NCI-H345 treated with DMSO at 0.1 percent for 48 hours (cell line): Measurements from ENCODE around the gene FBXO28.
A peak's percentile ranks its signal among the peaks of the same experiment; 100 is the strongest.

ENCODE experiments used
- DNase-seq: peaks from one replicate; lab custom pipeline; 2025; ENCODE audit not compliant: unreplicated experiment; lab: John Stamatoyannopoulos, UW

Gene FBXO28

GRCh38 chr1:224149709-224150108 lies 35.8 kb downstream of the FBXO28 start:
- DNase-seq, result no peak

DNA sequence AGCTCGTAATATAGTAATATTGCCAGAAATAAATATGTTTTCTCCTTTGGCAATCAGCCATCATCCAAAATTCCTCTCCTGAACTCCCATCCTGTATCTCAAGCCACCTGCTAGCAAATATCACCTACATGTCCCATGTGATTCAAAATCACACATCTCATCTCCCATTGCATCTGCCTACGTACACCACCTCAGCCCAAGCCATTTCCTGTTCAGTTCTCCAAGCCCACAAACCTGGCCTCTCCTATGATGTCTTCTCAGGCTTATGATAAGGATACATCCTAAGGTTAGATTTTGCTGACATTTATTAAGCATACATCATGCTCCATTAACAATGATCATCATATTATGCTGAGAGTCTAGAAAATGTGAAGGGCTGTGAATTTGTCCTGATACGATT lies 37.2 kb downstream of the FBXO28 start:
- DNase-seq, result no peak

DNA sequence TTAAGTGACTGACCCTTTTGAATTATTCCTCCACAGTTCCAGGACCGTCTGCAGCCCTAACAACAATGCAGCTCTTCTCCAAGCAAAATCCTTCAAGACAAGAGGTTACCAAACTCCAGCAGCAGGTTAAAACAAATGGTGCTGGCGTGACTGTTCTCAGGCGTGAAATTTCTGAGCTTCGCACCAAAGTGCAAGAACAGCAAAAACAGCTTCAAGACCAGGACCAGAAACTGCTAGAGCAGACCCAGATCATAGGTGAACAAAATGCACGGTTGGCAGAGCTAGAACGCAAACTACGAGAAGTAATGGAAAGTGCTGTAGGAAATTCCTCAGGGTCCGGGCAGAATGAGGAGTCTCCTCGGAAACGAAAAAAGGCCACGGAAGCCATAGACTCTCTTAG lies 43.4 kb downstream of the FBXO28 start:
- DNase-seq, result no peak

- DNase-seq, result no peak
Observed at GRCh38 chr1:224159541-224159940, 45.6 kb downstream of the FBXO28 start.

- DNase-seq, result no peak
Observed at GRCh38 chr1:224160171-224160682, 46.3 kb downstream of the FBXO28 start.

DNA sequence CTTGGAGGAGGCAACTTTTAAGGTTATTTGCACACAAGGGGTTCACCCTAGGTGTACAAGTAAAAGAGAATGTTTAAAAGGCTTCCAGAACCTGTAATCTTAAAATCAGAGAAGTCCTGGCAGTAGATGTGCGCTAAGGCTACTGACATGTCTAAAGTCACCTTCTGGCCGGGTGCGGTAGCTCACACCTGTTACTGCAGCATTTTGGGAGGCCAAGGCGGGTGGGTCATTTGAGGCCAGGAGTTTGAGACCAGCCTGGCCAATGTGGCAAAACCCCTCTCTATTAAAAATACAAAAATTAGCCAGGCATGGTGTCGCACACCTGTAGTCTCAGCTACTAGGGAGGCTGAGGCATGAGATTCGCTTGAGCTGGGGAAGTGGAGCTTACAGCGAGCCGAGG lies 48.9 kb downstream of the FBXO28 start:
- no peak for DNase-seq

GRCh38 chr1:224163311-224163710 lies 49.4 kb downstream of the FBXO28 start:
- DNase-seq, result no peak

DNA sequence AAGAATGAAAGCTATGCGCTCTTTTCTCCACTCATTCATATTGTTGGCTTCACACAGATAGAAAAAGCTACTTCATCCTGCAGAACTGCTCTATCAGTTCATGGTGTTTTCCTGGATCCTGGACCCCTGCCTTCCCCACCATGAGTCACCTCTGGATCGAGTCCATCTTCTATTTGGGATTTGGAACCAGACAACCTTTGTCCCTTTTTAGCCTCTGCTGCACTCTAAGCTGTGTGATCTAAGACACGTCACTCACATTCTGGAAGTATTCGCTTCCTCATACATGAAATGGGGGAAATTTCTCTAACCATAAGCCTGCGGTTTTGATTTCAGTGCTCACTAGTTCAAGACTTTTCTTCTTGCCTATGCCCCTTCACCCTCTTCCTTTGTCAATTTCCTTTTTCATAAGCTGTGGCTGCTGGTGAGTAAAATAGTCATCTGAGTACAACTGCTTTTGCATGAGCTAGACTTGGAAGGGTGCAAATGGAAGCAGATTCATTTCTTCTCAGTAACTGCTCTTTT lies 55.0 kb downstream of the FBXO28 start:
- no peak for DNase-seq

GRCh38 chr1:224169718-224170270 lies 55.9 kb downstream of the FBXO28 start:
- no peak for DNase-seq

- DNase-seq, result no peak
Observed at GRCh38 chr1:224170343-224170742, 56.4 kb downstream of the FBXO28 start.

DNA sequence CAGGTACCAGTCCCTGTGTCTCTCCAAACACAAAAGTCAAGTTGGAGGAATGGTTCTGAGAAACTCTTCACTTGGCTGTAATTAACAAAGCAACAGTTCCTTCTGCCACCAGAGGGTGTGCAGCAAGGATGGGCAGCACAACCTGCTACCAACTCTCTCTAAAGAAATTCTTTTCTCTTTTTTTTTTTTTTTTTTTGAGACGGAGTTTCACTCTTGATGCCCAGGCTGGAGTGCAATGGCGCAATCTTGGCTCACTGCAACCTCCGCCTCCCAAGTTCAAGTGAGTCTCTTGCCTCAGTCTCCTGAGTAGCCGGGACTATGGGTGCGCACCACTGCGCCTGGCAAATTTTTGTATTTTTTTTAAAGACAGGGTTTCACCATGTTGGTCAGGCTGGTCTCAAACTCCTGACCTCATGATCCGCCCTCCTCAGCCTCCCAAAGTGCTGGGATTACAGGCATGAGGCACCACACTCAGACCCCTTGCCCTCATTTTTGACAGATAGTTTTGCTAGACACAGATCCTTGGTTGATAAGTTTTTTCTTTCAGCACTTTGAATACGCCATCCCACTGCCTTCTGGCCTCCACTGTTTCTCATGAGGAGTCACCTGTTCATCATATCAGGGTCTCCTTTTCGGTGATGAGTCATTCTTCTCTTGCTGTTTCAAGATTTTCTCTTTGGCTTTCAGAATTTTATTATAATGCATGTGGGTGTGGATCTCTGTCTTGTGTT lies 57.0 kb downstream of the FBXO28 start:
- DNase-seq, result no peak

DNA sequence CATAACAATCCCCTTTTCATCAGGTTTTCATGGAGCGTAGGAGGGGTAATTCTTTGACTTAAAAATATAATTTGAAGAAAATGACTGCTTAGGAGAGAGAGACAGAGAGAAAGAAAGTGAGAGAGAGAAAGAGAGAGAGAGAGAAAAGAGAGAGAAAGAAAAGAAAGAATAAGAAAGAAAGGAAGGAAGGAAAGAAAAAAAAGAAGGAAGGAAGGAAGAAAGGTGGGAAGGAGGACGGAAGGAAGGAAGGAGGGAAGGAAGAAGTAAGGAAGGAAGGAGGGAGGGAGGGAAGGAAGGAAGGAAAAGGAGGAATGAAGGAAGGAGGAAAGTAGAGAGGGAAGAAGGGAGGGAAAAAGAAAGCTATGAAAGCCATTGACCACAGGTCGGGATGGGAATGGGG lies 58.3 kb downstream of the FBXO28 start:
- DNase-seq, result no peak

DNA sequence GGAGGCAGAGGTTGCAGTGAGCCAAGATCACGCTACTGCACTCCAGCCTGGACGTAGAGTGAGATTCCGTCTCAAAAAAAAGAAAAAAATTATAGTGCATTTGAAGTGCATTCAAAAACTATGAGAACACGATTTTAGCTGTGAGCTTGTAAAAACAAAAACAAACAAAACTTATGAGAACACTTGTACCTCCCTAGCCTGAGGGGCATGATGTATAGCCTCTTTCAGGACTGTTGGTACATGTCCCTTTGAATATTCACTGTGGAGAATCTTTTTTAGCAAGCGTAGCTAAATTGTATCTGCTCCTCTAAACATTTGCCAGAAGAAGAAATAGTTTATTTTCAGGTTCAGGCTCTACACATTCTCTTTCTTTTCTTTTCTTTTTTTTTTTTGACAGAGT lies 59.6 kb downstream of the FBXO28 start:
- DNase-seq, result no peak

GRCh38 chr1:224175617-224176016 lies 61.7 kb downstream of the FBXO28 start:
- no peak for DNase-seq

- no peak for DNase-seq
Observed at GRCh38 chr1:224177356-224177999, 63.6 kb downstream of the FBXO28 start.

GRCh38 chr1:224178894-224179293 lies 65.0 kb downstream of the FBXO28 start:
- no peak for DNase-seq

DNA sequence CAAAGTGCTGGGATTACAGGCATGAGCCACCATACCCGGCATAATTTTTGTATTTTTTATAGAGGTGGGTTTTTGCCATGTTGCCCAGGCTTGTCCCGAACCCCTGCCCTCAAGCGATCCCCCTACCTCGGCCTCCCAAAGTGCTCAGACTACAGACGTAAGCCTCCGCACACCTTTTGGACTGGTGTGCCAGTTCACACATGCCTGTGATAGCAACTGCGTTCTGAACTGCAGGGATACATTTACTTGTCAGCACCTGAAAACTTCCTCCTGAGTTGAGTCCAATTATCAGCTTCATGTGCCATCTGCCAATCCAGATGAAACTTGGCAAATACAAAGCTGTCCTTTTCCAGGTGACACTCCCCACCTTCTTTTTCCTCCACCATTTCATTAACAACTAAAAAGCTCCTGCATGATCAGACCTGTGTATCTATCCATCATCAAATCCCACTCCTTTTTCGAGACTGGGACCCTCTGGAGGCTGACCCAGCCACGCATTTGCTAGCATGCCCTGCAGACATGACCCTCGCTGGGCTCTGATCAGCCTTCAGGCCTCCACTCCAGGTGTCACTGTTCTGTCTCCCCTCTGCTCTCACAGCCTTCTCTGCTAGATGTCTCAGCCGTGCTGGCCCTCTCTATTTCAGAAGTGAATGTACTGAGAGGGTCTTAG lies 67.0 kb downstream of the FBXO28 start:
- no peak for DNase-seq

DNA sequence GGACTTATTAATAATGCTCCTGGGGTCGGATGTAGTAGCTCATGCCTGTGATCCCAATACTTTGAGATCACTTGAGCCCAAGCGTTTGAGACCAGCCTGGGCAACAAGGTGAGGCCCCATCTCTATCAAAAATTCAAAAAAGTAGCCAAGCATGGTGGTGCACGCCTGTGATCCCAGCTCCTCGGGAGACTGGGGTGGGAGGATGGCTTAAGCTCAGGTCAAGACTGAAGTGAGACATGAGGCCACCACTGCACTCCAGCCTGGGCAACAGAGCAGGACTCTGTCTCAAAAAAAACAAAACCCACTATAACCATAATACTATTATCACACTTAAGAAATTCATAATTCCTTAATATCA lies 67.5 kb downstream of the FBXO28 start:
- DNase-seq, result no peak

DNA sequence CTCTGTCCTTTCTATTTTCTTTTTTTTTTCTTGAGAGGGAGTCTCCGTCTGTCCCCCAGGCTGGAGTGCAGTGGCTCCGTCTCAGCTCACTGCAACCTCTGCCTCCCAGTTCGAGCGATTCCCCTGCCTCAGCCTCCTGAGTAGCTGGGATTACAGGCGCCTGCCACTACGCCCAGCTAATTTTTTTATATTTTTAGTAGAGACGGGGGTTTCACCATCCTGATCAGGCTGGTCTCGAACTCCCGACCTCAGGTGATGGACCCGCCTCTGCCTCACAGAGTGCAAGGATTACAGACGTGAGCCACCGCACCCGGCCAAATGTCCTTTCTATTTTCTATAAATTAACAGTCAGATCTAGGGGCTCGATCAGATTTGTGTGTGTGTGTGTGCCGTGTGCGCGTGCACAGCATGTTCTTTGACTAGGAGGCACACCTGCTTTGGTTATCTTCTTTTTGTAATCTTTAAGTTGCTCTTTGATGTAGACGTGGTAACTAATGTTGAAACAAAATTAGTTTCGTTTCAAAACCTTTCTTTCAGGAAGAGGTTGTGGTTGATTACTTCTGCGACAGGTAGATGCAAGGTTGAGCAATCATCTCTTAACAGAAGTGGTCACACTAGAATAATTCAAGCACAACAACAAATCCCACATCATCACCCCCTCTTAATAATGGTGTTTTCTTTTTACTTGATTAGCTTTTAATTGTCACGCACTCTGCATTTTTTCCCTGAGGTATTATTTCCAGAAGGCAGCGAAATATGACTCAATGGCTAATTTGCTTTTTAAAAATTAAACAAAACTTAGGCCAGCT lies 68.3 kb downstream of the FBXO28 start:
- no peak for DNase-seq

GRCh38 chr1:224182866-224183590 lies 69.1 kb downstream of the FBXO28 start, which contains the start of gene DEGS1:
DEGS1 (plus strand) TSS chr1:224183240; CDS start chr1:224183337, 97 bp downstream.
- peak; percentile 54 for DNase-seq
